ACC112 (cell line): ENCODE measurements around the gene ADGRG1.
A peak's percentile ranks its signal among the peaks of the same experiment; 100 is the strongest.
"Not testable (repeated sequence)": the region's sequence is repeated elsewhere in the genome, so short reads cannot be mapped to it uniquely, and the experiment has no call there.

Source experiments
- H2AFZ ChIP-seq: fragments of 200-600 bp; sonication (generic); one replicate; pipeline ENCODE4 v1.6.0; 2017; ENCODE audit warnings: antibody characterized with exemption, low read length; ENCODE audit not compliant: unreplicated experiment
- H3K27ac ChIP-seq: fragments of 200-600 bp; sonication (generic); 2 replicates; pipeline ENCODE4 v1.5.1; 2014; ENCODE audit warnings: low read depth, mild to moderate bottlenecking, antibody characterized with exemption, low read length, moderate library complexity
- H3K27me3 ChIP-seq: fragments of 200-600 bp; sonication (generic); 2 replicates; pipeline ENCODE4 v1.6.1; 2014; ENCODE audit warnings: mild to moderate bottlenecking, antibody characterized with exemption, low read length, moderate library complexity, mixed read lengths; ENCODE audit not compliant: insufficient read depth
- H3K36me3 ChIP-seq: fragments of 200-600 bp; sonication (generic); 2 replicates; pipeline ENCODE4 v1.6.1; 2016; ENCODE audit warnings: mild to moderate bottlenecking, antibody characterized with exemption, low read length, moderate library complexity, mixed read lengths; ENCODE audit not compliant: insufficient read depth
- H3K4me1 ChIP-seq: fragments of 200-600 bp; sonication (generic); one replicate; pipeline ENCODE4 v1.6.1; 2016; ENCODE audit warnings: low read length, mixed read lengths; ENCODE audit not compliant: insufficient read depth, unreplicated experiment, control insufficient read depth
- H3K4me3 ChIP-seq: fragments of 200-600 bp; sonication (generic); 2 replicates; pipeline ENCODE4 v1.5.1; 2014; ENCODE audit warnings: mild to moderate bottlenecking, low read depth, low read length
- H3K79me2 ChIP-seq: fragments of 200-600 bp; sonication (generic); one replicate; pipeline ENCODE4 v1.6.0; 2016; ENCODE audit warnings: low read length; ENCODE audit not compliant: control insufficient read depth, unreplicated experiment, insufficient read depth

Gene ADGRG1

DNA sequence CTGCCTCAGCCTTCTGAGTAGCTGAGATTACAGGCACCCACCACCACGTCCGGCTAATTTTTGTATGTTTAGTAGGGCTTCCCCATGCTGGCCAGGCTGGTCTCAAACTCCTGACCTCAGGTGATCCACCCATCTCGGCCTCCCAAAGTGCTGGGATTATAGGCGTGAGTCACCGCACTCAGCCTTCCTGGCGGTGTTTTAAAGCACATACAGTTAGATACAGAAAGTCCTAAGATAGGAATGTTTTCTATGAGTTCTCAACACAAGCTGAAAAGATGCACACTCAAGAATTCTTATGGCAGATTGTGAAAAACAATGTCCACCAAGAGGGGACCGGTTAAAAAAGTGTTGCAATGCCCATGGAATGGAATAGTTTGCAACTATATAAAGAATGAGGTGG is 43.0 kb downstream of the ADGRG1 start:
- H3K79me2 ChIP-seq, H3K4me3 ChIP-seq, H3K4me1 ChIP-seq, H3K36me3 ChIP-seq, H2AFZ ChIP-seq, H3K27ac ChIP-seq: not testable (repeated sequence)
- peaks cover 24% of the 10 kb centered on the region for H3K27me3 ChIP-seq

GRCh38 chr16:57672416-57672815 is 44.0 kb downstream of the ADGRG1 start:
- H3K4me1 ChIP-seq = peaks cover 9% of the 10 kb centered on the region
- H3K36me3 ChIP-seq = no peaks in the 10 kb centered on the region
- H3K27ac ChIP-seq = no peak overlapping the region
- peaks cover 24% of the 10 kb centered on the region for H3K27me3 ChIP-seq
- H3K4me3 ChIP-seq = no peak overlapping the region
- H2AFZ ChIP-seq = no peak overlapping the region
- H3K79me2 ChIP-seq = no peaks in the 10 kb centered on the region

DNA sequence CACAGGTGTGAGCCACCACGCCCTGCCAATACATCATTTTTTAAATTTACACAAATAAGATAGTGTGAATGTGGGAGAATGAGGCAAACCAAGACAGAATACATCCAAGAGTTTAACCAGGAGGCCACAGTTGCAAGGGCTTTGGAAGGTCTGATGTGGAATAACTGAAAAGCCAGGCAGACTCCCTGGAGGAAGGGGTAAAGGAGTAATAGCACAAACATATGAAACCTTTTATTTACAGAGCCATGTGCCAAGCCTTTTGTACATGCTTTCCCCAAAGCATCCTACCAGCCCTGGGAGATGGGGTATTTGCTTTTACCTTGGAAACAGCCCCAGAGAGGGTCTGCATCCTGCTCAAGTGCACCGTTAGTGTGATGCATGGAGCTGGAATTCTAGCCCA is 44.4 kb downstream of the ADGRG1 start:
- no peak overlapping the region for H3K27ac ChIP-seq
- H3K4me1 ChIP-seq = peaks cover 9% of the 10 kb centered on the region
- no peak overlapping the region for H2AFZ ChIP-seq
- no peak overlapping the region for H3K4me3 ChIP-seq
- peaks cover 24% of the 10 kb centered on the region for H3K27me3 ChIP-seq
- H3K79me2 ChIP-seq = no peaks in the 10 kb centered on the region
- H3K36me3 ChIP-seq = no peaks in the 10 kb centered on the region

- Histone ChIP-seq H3K27me3 (peaks cover 24% of the 10 kb centered on the region), H3K36me3 (no peaks in the 10 kb centered on the region), H3K79me2 (no peaks in the 10 kb centered on the region), H3K4me1 (peaks cover 9% of the 10 kb centered on the region), H3K27ac (no peak overlapping the region), H2AFZ (peak overlapping the region; percentile 64), H3K4me3 (no peak overlapping the region)
Observed at GRCh38 chr16:57675741-57676551, 47.5 kb downstream of the ADGRG1 start.

- no peak overlapping the region for H3K4me3 ChIP-seq
- no peak overlapping the region for H3K27ac ChIP-seq
- H3K4me1 ChIP-seq = peaks cover 9% of the 10 kb centered on the region
- no peaks in the 10 kb centered on the region for H3K79me2 ChIP-seq
- peaks cover 24% of the 10 kb centered on the region for H3K27me3 ChIP-seq
- H2AFZ ChIP-seq = peak overlapping the region; percentile 64
- H3K36me3 ChIP-seq = no peaks in the 10 kb centered on the region
Observed at GRCh38 chr16:57676553-57677085, 48.2 kb downstream of the ADGRG1 start.

DNA sequence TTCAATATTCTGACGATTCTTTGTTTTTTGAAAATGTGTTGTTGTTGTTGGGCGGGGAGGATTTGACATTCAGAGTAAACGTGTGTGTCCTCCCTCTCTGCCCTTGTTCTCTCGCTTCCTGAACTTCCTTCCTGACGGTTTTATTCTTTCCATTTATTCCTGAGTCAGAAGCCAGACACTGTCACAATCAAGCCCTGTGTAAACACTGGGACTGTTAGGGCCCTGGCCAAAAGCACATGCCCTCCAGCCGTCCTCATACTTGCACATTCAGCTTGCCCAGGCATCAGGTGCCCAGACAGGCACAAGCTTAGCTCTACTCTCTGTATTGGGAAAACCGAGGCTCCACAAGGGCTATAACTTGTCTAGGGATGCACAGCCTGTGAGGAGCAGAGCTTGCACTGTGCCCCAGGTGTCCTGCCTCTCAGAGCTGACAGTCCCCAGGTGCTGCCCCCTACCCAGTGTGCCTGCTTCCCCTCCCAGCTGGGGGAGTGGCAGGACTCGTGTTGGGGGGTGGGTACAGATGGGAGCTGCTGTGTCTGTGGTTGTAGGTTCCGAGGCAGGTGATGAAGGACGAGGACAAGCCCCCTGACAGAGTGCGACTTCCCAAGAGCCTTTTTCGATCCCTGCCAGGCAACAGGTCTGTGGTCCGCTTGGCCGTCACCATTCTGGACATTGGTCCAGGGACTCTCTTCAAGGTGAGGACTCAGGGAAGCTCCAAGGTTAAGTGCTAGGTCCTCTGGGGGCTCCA is 49.4 kb downstream of the ADGRG1 start:
- no peak overlapping the region for H2AFZ ChIP-seq
- no peaks in the 10 kb centered on the region for H3K36me3 ChIP-seq
- H3K27me3 ChIP-seq = peaks cover 18% of the 10 kb centered on the region
- H3K4me1 ChIP-seq = peaks cover 9% of the 10 kb centered on the region
- no peaks in the 10 kb centered on the region for H3K79me2 ChIP-seq
- no peak overlapping the region for H3K4me3 ChIP-seq
- H3K27ac ChIP-seq = no peak overlapping the region

DNA sequence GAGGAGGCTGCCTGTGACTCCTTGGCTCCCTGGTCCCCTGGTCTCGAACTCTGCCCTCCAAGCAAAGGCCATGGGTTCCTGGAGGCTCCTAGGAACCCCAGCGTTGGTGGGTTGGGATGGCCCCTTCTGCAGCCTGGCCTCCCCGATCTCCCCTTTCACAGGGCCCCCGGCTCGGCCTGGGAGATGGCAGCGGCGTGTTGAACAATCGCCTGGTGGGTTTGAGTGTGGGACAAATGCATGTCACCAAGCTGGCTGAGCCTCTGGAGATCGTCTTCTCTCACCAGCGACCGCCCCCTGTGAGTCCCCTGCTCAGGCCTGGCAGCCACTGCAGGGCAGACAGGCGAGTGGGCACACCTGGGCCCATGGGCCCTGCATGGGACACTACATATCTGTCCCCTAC is 50.6 kb downstream of the ADGRG1 start:
- H3K36me3 ChIP-seq = no peaks in the 10 kb centered on the region
- H3K4me3 ChIP-seq = no peak overlapping the region
- H3K27ac ChIP-seq = no peak overlapping the region
- peaks cover 5% of the 10 kb centered on the region for H3K27me3 ChIP-seq
- peaks cover 9% of the 10 kb centered on the region for H3K4me1 ChIP-seq
- H3K79me2 ChIP-seq = no peaks in the 10 kb centered on the region
- H2AFZ ChIP-seq = no peak overlapping the region

- no peak overlapping the region for H2AFZ ChIP-seq
- H3K79me2 ChIP-seq = no peaks in the 10 kb centered on the region
- no peaks in the 10 kb centered on the region for H3K27me3 ChIP-seq
- H3K4me1 ChIP-seq = peaks cover 9% of the 10 kb centered on the region
- H3K27ac ChIP-seq = no peak overlapping the region
- H3K4me3 ChIP-seq = no peak overlapping the region
- no peaks in the 10 kb centered on the region for H3K36me3 ChIP-seq
Observed at GRCh38 chr16:57679767-57680482, 51.5 kb downstream of the ADGRG1 start.

- Histone ChIP-seq H2AFZ (no peak overlapping the region), H3K4me3 (no peak overlapping the region), H3K27ac (no peak overlapping the region), H3K79me2 (no peaks in the 10 kb centered on the region), H3K36me3 (no peaks in the 10 kb centered on the region), H3K27me3 (no peaks in the 10 kb centered on the region), H3K4me1 (peaks cover 5% of the 10 kb centered on the region)
Observed at GRCh38 chr16:57680842-57681375, 52.5 kb downstream of the ADGRG1 start.

- H3K36me3 ChIP-seq = no peaks in the 10 kb centered on the region
- no peaks in the 10 kb centered on the region for H3K79me2 ChIP-seq
- H3K27me3 ChIP-seq = peaks cover 6% of the 10 kb centered on the region
- no peak overlapping the region for H2AFZ ChIP-seq
- no peaks in the 10 kb centered on the region for H3K4me1 ChIP-seq
- H3K27ac ChIP-seq = no peak overlapping the region
- no peak overlapping the region for H3K4me3 ChIP-seq
Observed at GRCh38 chr16:57681950-57682728, 53.7 kb downstream of the ADGRG1 start.
